ENCODE measurements around the gene ZSCAN22. TPM values are rescaled to one million over a fixed set of nuclear protein-coding genes. Genes with fewer than 3 reads are reported as not detected.
"Not testable (repeated sequence)": the region's sequence is repeated elsewhere in the genome, so short reads cannot be mapped to it uniquely, and the experiment has no call there.

Gene ZSCAN22
- 2.2 TPM for polyA plus RNA-seq (2013, experiment 1 of 2; ENCODE audit: insufficient read length)
- polyA plus RNA-seq (2013, experiment 2 of 2; ENCODE audit: insufficient read length), result 2.6 TPM

DNA sequence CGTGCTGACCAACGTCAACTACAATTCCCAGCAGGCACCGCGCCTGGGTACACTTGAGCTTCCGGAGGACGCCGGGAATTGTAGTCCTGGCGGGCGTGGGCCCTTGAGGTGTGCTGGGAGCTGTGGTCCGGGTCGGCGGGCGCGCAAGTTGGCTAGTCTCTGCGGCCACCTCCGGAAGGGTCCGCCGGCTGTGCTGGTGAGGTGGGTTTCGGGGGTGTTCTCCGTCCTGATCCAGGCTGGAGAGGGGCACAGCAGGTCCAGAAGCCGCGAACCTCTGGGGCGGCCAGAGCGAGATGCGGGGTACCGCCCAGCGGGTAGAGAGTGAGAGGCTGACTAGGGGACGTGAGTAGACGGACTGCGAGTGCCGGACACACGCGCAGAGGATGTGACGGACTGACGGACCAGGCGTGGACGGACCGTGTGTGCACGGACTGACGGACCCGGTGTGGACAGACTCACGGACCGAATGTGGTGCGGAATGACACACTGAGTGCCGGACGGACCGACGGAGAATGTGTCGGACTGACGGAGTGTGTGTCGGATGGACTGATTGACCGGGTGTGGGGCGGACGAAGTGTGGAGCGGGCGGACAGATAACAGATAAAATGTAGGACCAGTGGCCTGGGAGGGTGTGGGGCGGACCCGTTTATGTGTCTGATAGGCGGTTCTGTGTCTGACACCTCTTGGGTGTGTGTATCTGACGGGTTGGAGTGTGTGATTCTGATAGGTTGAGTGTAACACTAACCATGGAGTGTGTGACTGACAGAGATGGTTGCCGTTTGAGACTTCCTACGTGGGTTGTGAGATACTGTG, at the start of gene ZSCAN22:
ZSCAN22 (plus strand) TSS at position 81 of the 813 bp plus-strand sequence. CDS start 7,809 bp downstream, outside the sequence.
- peak; percentile 94 for DNase-seq

DNA sequence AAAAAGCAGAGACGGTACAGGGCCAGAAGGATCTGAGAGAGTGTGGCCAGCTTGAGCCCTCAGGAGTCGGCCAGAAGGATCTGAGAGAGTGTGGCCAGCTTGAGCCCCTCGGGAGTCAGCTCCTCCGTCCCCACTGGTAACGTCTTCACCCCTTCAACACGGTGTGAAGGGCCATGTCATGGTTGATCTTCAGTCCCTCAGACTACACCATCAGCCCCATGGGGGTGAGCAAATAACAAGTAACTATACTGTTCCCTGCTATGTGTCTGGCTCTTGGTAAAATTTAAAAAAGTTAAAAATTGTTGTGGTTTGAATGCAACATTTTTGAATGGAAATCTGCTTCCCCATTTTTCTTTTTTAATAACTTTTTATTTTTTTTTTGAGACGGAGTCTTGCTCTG, 49.6 kb upstream of the ZSCAN22 start:
- no peak for DNase-seq

- DNase-seq, result no peak
Measured at GRCh38 chr19:58277748-58278540, 48.9 kb upstream of the ZSCAN22 start.

DNA sequence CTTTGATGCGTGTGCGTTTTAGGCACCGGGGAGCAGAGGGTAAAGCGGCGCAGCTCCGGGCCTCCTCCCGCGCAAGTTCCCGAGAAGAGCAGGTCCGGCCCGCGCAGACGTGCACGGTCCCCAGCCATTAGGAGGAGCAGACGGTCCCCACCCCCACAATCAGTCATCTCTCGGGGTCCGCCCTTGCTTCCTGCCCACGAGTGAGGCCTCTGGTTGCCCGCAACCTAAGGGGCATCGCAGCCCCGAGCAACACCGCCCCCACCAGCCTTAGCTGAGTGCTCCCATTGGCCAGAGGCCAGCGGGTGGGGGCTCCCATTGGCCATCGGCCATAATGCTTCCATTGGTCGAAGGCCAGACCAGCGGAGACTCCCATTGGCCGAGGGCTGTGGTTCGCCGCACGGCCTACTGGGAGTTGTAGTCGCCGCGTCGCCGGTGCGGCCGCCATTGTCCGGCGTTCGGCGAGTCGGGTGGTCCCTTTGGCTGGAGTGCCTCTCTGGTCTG, 48.2 kb upstream of the ZSCAN22 start, which contains the start of gene ZNF8:
ZNF8 (plus strand) TSS at position 415 of the 501 bp plus-strand sequence. CDS start 127 bp downstream, outside the sequence.
- peak; percentile 99 for DNase-seq

DNA sequence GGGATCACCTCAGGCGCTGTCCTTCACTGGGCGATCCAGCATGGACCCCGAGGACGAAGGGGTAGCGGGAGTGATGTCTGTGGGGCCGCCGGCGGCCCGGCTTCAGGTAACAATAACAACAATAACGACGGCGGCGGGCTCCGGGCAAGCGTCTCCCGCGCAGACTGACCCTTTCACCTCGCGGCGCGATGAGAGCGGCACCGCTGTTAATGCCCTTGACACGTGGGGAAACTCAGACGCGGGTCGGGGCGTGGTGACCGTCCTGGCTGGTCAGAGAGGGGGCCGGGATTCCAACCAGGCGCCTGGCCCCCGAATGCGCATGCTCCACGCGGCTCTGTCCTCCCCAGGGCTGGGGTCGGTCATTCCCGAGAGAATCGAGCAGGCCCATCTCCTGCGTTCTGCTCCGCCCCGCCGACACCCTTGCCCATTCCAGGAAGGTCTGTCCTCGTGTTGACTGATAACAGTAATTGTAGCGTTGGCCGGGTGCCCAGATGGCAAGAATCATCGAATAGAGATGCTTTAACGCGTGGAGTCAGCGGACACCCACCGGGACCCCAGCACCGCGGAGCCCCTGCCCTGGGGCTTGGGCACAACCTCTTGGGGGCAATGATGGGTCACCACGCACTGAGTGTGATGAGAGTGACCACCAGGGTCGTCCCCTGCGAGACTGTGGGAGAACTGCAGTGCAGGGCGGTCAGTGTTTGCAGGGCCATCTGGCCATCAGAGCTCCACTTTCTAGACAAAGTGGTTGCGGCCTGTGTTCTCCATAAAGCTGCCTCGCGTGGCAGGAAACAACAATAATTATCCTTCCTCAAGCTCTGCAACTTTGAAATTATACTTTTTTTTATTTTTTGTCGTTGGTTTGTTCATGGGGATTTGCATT, 47.5 kb upstream of the ZSCAN22 start:
- DNase-seq, result peak; percentile 58

- DNase-seq, result no peak
Measured at GRCh38 chr19:58279925-58280316, 46.9 kb upstream of the ZSCAN22 start.

DNA sequence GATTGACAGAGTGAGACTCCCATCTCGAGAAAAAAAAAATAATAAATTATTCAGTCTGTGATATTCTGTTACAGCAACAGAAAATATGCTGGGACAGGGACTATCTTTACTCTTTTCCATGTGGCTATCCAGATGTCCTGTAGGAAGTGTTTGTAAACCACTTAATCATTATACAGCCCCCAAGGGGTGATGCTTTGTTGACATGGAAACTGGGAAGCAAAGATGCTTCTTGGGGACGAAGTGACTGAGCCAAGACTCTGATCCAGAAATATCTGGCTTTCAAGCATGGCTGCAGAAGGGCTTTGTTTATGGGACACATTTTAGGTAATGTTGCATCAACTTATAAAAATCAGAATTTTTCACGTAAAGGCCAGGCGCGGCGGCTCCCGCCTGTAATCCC, 42.6 kb upstream of the ZSCAN22 start:
- DNase-seq, result no peak

GRCh38 chr19:58291943-58292342, 34.9 kb upstream of the ZSCAN22 start:
- DNase-seq, result no peak

DNA sequence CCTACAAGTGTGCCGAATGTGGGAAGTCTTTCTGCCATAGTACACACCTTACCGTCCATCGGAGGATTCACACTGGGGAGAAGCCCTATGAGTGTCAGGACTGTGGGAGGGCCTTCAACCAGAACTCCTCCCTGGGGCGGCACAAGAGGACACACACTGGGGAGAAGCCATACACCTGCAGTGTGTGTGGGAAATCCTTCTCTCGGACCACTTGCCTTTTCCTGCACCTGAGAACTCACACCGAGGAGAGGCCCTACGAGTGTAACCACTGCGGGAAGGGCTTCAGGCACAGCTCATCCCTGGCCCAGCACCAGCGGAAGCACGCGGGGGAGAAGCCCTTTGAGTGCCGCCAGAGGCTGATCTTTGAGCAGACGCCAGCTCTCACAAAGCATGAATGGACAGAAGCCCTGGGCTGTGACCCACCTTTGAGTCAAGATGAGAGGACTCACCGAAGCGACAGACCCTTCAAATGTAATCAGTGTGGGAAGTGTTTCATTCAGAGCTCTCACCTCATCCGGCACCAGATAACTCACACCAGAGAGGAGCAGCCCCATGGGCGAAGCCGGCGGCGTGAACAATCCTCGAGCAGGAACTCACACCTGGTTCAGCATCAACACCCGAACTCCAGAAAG, 31.9 kb upstream of the ZSCAN22 start:
- DNase-seq, result no peak

DNA sequence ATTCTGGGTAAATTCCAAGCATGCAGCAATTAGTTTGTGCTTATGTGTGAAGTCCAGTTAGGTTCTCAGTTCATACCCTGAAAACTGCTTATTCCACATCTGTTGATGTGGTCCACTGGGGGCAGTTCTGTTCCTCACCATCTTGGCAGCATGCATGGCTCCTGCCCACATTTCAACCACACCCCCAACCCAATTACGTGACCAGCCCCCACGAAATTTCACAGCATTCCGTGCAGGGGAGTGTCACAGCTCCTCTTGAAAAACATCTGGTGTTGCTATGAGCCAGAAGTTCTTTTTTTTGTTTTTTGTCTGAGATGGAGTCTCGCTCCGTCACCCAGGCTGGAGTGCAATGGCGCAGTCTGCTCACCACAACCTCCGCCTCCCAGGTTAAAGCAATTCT, 30.7 kb upstream of the ZSCAN22 start:
- no peak for DNase-seq

GRCh38 chr19:58300620-58301019, 26.2 kb upstream of the ZSCAN22 start:
- no peak for DNase-seq

- DNase-seq, result no peak
Measured at GRCh38 chr19:58304255-58304654, 22.5 kb upstream of the ZSCAN22 start.

GRCh38 chr19:58304748-58305064, 22.1 kb upstream of the ZSCAN22 start:
- no peak for DNase-seq

- DNase-seq, result peak; percentile 97
Measured at GRCh38 chr19:58305065-58305931, 21.5 kb upstream of the ZSCAN22 start, which contains the start of gene ERVK3-1. ERVK3-1 (plus strand) TSS chr19:58305377; CDS start chr19:58312169, 6,792 bp downstream.

GRCh38 chr19:58305932-58306323, 20.9 kb upstream of the ZSCAN22 start:
- DNase-seq, result no peak

DNA sequence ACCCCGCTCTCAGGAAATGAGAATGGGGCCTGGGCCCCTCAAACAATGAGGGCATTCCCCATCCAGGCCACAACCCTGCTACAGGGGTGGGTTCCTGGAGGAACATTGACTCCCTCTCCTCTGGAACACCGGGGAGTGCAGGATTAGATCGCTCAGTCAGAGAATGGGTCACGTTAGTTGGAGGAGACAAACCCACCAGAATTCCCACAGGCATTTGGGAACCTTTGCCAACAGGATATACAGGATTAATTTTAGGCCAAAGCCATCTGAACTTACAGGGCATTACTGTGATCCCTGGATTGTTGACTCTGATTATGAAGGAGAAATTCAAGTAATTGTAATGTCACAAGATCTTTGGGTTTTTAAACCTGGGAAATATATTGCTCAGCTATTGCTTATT, 19.1 kb upstream of the ZSCAN22 start:
- DNase-seq, result no peak

- not testable (repeated sequence) for DNase-seq
Measured at GRCh38 chr19:58310685-58311084, 16.1 kb upstream of the ZSCAN22 start.

DNA sequence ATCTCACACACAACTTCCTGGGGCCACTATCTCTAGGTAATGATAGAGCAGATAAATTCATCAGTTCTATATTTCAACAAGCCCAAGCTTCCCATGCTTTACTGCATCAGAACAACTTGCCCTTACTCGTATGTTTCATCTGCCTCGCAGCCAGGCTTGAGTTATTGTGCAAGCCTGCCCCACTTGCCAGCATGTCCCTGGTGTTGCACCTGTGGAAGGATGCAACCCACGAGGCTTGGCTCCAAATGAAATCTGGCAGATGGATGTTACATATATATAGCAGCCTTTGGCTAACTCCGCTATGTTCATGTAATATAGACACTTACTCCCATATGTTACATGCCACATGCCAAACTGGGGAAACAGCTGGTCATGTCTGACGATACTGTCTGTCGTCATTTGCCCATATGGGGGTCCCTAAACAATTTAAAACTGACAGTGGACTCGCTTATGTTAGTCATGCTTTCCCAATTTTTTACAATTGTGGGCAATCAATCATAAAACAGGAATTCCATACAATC, 15.4 kb upstream of the ZSCAN22 start:
- DNase-seq, result no peak

DNA sequence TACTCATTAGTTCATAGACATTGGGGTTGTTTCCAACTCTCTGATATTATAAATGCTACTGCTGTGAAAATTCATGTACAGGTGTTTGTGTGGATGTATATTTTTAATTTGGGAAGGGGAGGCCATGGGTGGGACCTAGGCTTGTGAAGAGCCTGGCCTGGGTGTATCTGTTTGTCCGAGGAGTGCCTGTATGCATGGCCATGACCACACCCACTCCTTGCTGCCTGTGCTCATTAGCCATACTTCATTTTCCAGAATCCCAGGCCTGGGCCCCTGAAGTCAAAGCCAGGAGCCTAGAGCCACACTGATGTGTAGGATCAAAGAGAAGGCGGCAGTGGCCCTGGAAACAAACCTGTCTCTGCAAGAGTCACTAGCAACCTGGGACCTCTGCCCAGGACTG, 11.2 kb upstream of the ZSCAN22 start:
- DNase-seq, result no peak

GRCh38 chr19:58317476-58318072, 9.2 kb upstream of the ZSCAN22 start:
- peak; percentile 31 for DNase-seq
